ENCODE measurements around the gene GARIN5B.

The GARIN5B gene

GRCh38 chr19:55309448-55309847 is 53.6 kb downstream of the GARIN5B start:
- Histone ChIP-seq H3K4me3 (no peak overlapping the region), H3K27ac (no peak overlapping the region)

GRCh38 chr19:55308281-55308680 is 54.8 kb downstream of the GARIN5B start:
- Histone ChIP-seq H3K27ac (no peak overlapping the region), H3K4me3 (no peak overlapping the region)

- Histone ChIP-seq H3K4me3 (no peak overlapping the region), H3K27ac (no peak overlapping the region)
Measured at GRCh38 chr19:55306712-55307111, 56.3 kb downstream of the GARIN5B start.

- H3K4me3 ChIP-seq, result no peak overlapping the region
- no peak overlapping the region for H3K27ac ChIP-seq
Measured at GRCh38 chr19:55305983-55306562, 57.0 kb downstream of the GARIN5B start.

GRCh38 chr19:55305491-55305890 is 57.6 kb downstream of the GARIN5B start:
- Histone ChIP-seq H3K4me3 (no peak overlapping the region), H3K27ac (no peak overlapping the region)

GRCh38 chr19:55304980-55305379 is 58.1 kb downstream of the GARIN5B start:
- Histone ChIP-seq H3K4me3 (no peak overlapping the region), H3K27ac (no peak overlapping the region)
